GM23338 (cell line): ENCODE measurements around the gene MEIOSIN. TPM values are rescaled to one million over a fixed set of nuclear protein-coding genes. Genes with fewer than 3 reads are reported as not detected.
A peak's percentile ranks its signal among the peaks of the same experiment; 100 is the strongest.

Source experiments
- ATAC-seq: fragments of 200-7000 bp; cut with Tn5 transposase; 3 replicates; pipeline ENCODE4 v1.9.1; 2020
- DNase-seq: peaks from one replicate; pipeline ENCODE4 v3.0.0-alpha.2; 2015; ENCODE audit warnings: low spot score
- H2AFZ ChIP-seq: fragments of 200-600 bp; sonication (generic); 2 replicates; pipeline ENCODE4 v1.8.0; 2016; ENCODE audit warnings: antibody characterized with exemption, mild to moderate bottlenecking, moderate library complexity
- H3F3A ChIP-seq: fragments of 200-600 bp; sonication (generic); replicated peaks from 2 replicates; pipeline ENCODE4 v1.8.0; 2017; ENCODE audit warnings: antibody characterized with exemption, mixed run types, low read depth
- H3K27ac ChIP-seq: fragments of 200-600 bp; sonication (generic); 2 replicates; pipeline ENCODE4 v1.6.1; 2016; ENCODE audit warnings: low read depth
- H3K27me3 ChIP-seq: fragments of 200-600 bp; sonication (generic); 2 replicates; pipeline ENCODE4 v1.8.0; 2016; ENCODE audit warnings: mild to moderate bottlenecking, mixed run types, moderate library complexity; ENCODE audit not compliant: insufficient read depth
- H3K36me3 ChIP-seq: fragments of 200-600 bp; sonication (generic); 2 replicates; pipeline ENCODE4 v1.8.0; 2016; ENCODE audit warnings: mild to moderate bottlenecking; ENCODE audit not compliant: insufficient read depth
- H3K4me1 ChIP-seq: fragments of 200-600 bp; sonication (generic); 2 replicates; pipeline ENCODE4 v1.8.0; 2016; ENCODE audit warnings: mild to moderate bottlenecking, moderate library complexity; ENCODE audit not compliant: insufficient read depth
- H3K4me2 ChIP-seq: fragments of 200-600 bp; sonication (generic); 2 replicates; pipeline ENCODE4 v1.7.1; 2017; ENCODE audit warnings: mixed run types
- H3K4me3 ChIP-seq: fragments of 200-600 bp; sonication (generic); 2 replicates; pipeline ENCODE4 v1.6.1; 2016; ENCODE audit warnings: mixed run types
- H3K79me2 ChIP-seq: fragments of 200-600 bp; sonication (generic); replicated peaks from 2 replicates; pipeline ENCODE4 v1.8.0; 2017; ENCODE audit warnings: mild to moderate bottlenecking; ENCODE audit not compliant: insufficient read depth
- H3K9me2 ChIP-seq: fragments of 200-600 bp; sonication (generic); 2 replicates; pipeline ENCODE4 v1.8.0; 2017; ENCODE audit not compliant: insufficient read depth
- H4K20me1 ChIP-seq: fragments of 200-600 bp; sonication (generic); replicated peaks from 2 replicates; pipeline ENCODE4 v1.8.0; 2017; ENCODE audit warnings: mild to moderate bottlenecking; ENCODE audit not compliant: insufficient read depth
- H3K27ac Mint-ChIP-seq: 2 replicates; pipeline ENCODE4 v1.8.0; 2020; ENCODE audit warnings: inconsistent platforms, mild to moderate bottlenecking, moderate library complexity, mixed read lengths
- H3K27me3 Mint-ChIP-seq: 3 replicates; pipeline ENCODE4 v1.8.0; 2022; ENCODE audit warnings: low read depth, mild to moderate bottlenecking, moderate library complexity, mixed read lengths, inconsistent platforms; ENCODE audit not compliant: insufficient read depth, poor library complexity
- H3K36me3 Mint-ChIP-seq: 3 replicates; pipeline ENCODE4 v1.8.0; 2021; ENCODE audit warnings: low read depth, mild to moderate bottlenecking, inconsistent platforms, moderate library complexity, mixed read lengths
- H3K4me1 Mint-ChIP-seq: 3 replicates; pipeline ENCODE4 v1.8.0; 2020; ENCODE audit warnings: mild to moderate bottlenecking, inconsistent platforms, mixed read lengths
- H3K4me3 Mint-ChIP-seq: 3 replicates; pipeline ENCODE4 v1.8.0; 2021; ENCODE audit warnings: moderate library complexity, mild to moderate bottlenecking, inconsistent platforms, mixed read lengths
- H3K9me3 Mint-ChIP-seq: 3 replicates; pipeline ENCODE4 v1.8.0; 2020; ENCODE audit warnings: moderate library complexity, mild to moderate bottlenecking, inconsistent platforms, mixed read lengths
- CREB1 ChIP-seq: fragments of 250-450 bp; sonication (Bioruptor Pico); IDR thresholded peaks from 2 replicates; pipeline ENCODE4 v1.5.0; 2020; ENCODE audit warnings: low read depth, mild to moderate bottlenecking, moderate library complexity
- CTCF ChIP-seq, 2 experiments: fragments of 200-600 bp in 1 of 2; sonication (generic) in 1 of 2; conservative IDR thresholded peaks; 2 replicates each; pipeline versions ENCODE4 v1.5.1 to v1.6.1; 2016 to 2017; ENCODE audit warnings: antibody characterized with exemption in 2 of 2, low read depth in 2 of 2, mild to moderate bottlenecking in 2 of 2, moderate library complexity in 1 of 2
- ETS1 ChIP-seq: IDR thresholded peaks from 2 replicates; pipeline ENCODE4 v1.6.1; 2016; ENCODE audit warnings: antibody characterized with exemption
- EZH2 ChIP-seq: fragments of 200-600 bp; sonication (generic); IDR thresholded peaks from one replicate; pipeline ENCODE4 v1.8.0; 2017; ENCODE audit warnings: antibody characterized with exemption, mild to moderate bottlenecking, low read depth; ENCODE audit not compliant: unreplicated experiment
- EZH2phosphoT487 ChIP-seq: fragments of 200-600 bp; sonication (generic); IDR thresholded peaks from one replicate; pipeline ENCODE4 v1.8.1; 2018; ENCODE audit warnings: antibody characterized with exemption; ENCODE audit not compliant: unreplicated experiment
- JUNB ChIP-seq: IDR thresholded peaks from one replicate; pipeline ENCODE4 v1.6.1; 2016; ENCODE audit warnings: antibody characterized with exemption; ENCODE audit not compliant: unreplicated experiment
- NANOG ChIP-seq: IDR thresholded peaks from 2 replicates; pipeline ENCODE4 v1.6.1; 2016; ENCODE audit warnings: antibody characterized with exemption, borderline replicate concordance
- POLR2AphosphoS5 ChIP-seq: IDR thresholded peaks from 2 replicates; pipeline ENCODE4 v1.6.1; 2016; ENCODE audit warnings: antibody characterized with exemption, low read depth
- REST ChIP-seq: IDR thresholded peaks from one replicate; pipeline ENCODE4 v1.6.1; 2018; ENCODE audit warnings: antibody characterized with exemption; ENCODE audit not compliant: unreplicated experiment
- STAT1 ChIP-seq: IDR thresholded peaks from one replicate; pipeline ENCODE4 v1.6.1; 2016; ENCODE audit warnings: antibody characterized with exemption; ENCODE audit not compliant: unreplicated experiment
- ZNF114 ChIP-seq: fragments of 250-450 bp; sonication (Bioruptor Pico); IDR thresholded peaks from 2 replicates; pipeline ENCODE4 v1.5.0; 2020; ENCODE audit warnings: mild to moderate bottlenecking, moderate library complexity
- ZNF331 ChIP-seq: fragments of 250-450 bp; sonication (Bioruptor Pico); IDR thresholded peaks from 2 replicates; pipeline ENCODE4 v1.5.0; 2020; ENCODE audit warnings: low read depth, mild to moderate bottlenecking, moderate library complexity
- ZNF462 ChIP-seq: fragments of 250-450 bp; sonication (Bioruptor Pico); IDR thresholded peaks from 2 replicates; pipeline ENCODE4 v1.5.0; 2020; ENCODE audit warnings: mild to moderate bottlenecking, moderate library complexity
- polyA plus RNA-seq: library from polyadenylated mRNA; unstranded; fragments of >200 nt; fragmentation: Nextera tagmentation; extraction: Ambion mirVana; gene quantifications from 2 replicates; pipeline ENCODE4 v1.2.1, GENCODE V29; 2016
- total RNA-seq: library from RNA; depleted of rRNA; stranded (reverse); fragments of >200 nt; shearing (Covaris generic); gene quantifications from 2 replicates; pipeline ENCODE4 v1.2.3, GENCODE V29; 2014

MEIOSIN gene
- total and polyA plus RNA-seq, 2 experiments from 2014 or later = 0.21 to 0.28 TPM

DNA sequence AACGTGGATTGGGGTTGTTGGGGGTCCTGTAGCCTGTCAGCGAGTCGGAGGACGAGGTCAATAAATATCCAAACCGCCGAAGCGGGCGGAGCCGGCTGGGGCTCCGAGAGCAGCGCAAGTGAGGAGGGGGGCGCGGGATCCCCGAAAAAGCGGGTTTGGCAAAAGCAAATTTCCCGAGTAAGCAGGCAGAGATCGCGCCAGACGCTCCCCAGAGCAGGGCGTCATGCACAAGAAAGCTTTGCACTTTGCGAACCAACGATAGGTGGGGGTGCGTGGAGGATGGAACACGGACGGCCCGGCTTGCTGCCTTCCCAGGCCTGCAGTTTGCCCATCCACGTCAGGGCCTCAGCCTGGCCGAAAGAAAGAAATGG is 36.6 kb downstream of the MEIOSIN start:
- Histone ChIP-seq H3K4me3 (peak overlapping the region; percentile 76), H3K79me2 (no peaks in the 10 kb centered on the region), H3K27ac (peak overlapping the region; percentile 97), H2AFZ (no peak overlapping the region), H3K27me3 (no peaks in the 10 kb centered on the region), H3K9me2 (no peaks in the 10 kb centered on the region), H3K36me3 (0 out of 2 replicates have a peak, but pooled peaks cover 3% of the 10 kb centered on the region), H3F3A (peaks cover 25% of the 10 kb centered on the region), H3K4me1 (peaks cover 26% of the 10 kb centered on the region), H3K4me2 (peak overlapping the region; percentile 99), H4K20me1 (peaks cover 3% of the 10 kb centered on the region; the same call in 1 of the 2 replicates)
- TF ChIP-seq EZH2 = no peak
- no peak for TF ChIP-seq NANOG
- no peak for TF ChIP-seq JUNB
- TF ChIP-seq EZH2phosphoT487 = no peak
- TF ChIP-seq ETS1 = no peak
- no peak for TF ChIP-seq REST
- TF ChIP-seq CTCF (conservative IDR thresholded peaks at IDR 0.05; ENCODE audit: low read depth in 2 of 2) = no peak
- no peak; the same call in 1 of the 2 replicates for TF ChIP-seq POLR2AphosphoS5
- TF ChIP-seq STAT1 = no peak
- no peak for TF ChIP-seq ZNF331
- no peak for TF ChIP-seq CREB1 (CRISPR knock-in tag)
- TF ChIP-seq ZNF462 (CRISPR knock-in tag) = no peak
- no peak for TF ChIP-seq ZNF114 (CRISPR knock-in tag)
- peak overlapping the region; percentile 99 for H3K27ac Mint-ChIP-seq
- peak overlapping the region; percentile 91 for H3K4me3 Mint-ChIP-seq
- ATAC-seq = no peak
- peaks cover 20% of the 10 kb centered on the region for H3K36me3 Mint-ChIP-seq
- no peaks in the 10 kb centered on the region for H3K9me3 Mint-ChIP-seq
- H3K27me3 Mint-ChIP-seq = peaks cover 34% of the 10 kb centered on the region
- DNase-seq = peak; percentile 44
- peaks cover 23% of the 10 kb centered on the region for H3K4me1 Mint-ChIP-seq
